Ishikawa (cell line): ENCODE data around the gene TMX1.

Experiments used
- CEBPB ChIP-seq: IDR thresholded peaks from 2 replicates; pipeline ENCODE4 v1.6.1; 2012
- CREB1 ChIP-seq: IDR thresholded peaks from 2 replicates; pipeline ENCODE4 v1.6.1; 2012; ENCODE audit warnings: low read depth
- EGR1 ChIP-seq: IDR thresholded peaks from 2 replicates; pipeline ENCODE4 v1.6.1; 2012
- EP300 ChIP-seq: IDR thresholded peaks from 2 replicates; pipeline ENCODE4 v1.6.1; 2012; ENCODE audit warnings: borderline replicate concordance
- FOXM1 ChIP-seq: IDR thresholded peaks from 2 replicates; pipeline ENCODE4 v1.6.1; 2012; ENCODE audit warnings: low read depth, borderline replicate concordance
- NFIC ChIP-seq: IDR thresholded peaks from 2 replicates; pipeline ENCODE4 v1.6.1; 2012
- RAD21 ChIP-seq: IDR thresholded peaks from 2 replicates; pipeline ENCODE4 v1.6.1; 2012; ENCODE audit warnings: low read depth
- TAF1 ChIP-seq: IDR thresholded peaks from 2 replicates; pipeline ENCODE4 v1.6.1; 2012; ENCODE audit warnings: low read depth, mild to moderate bottlenecking
- TCF12 ChIP-seq: IDR thresholded peaks from 2 replicates; pipeline ENCODE4 v1.6.1; 2012; ENCODE audit warnings: low read depth
- USF1 ChIP-seq: IDR thresholded peaks from 2 replicates; pipeline ENCODE4 v1.6.1; 2012
- YY1 ChIP-seq: IDR thresholded peaks from 2 replicates; pipeline ENCODE4 v1.6.1; 2012; ENCODE audit warnings: low read depth
- ZBTB7A ChIP-seq: IDR thresholded peaks from 2 replicates; pipeline ENCODE4 v1.6.1; 2012; ENCODE audit warnings: low read depth
- TF ChIP-seq, protein P1 (sequence below): IDR thresholded peaks from 2 replicates; pipeline ENCODE4 v1.6.1; 2012; ENCODE audit warnings: low read depth, mild to moderate bottlenecking
- TF ChIP-seq, protein P2 (sequence below): IDR thresholded peaks from 2 replicates; pipeline ENCODE4 v1.6.1; 2012

GRCh38 chr14:51305751-51306150 is 65.7 kb downstream of the TMX1 start:
- no peak for TF ChIP-seq TAF1
- TF ChIP-seq, protein P1, sequence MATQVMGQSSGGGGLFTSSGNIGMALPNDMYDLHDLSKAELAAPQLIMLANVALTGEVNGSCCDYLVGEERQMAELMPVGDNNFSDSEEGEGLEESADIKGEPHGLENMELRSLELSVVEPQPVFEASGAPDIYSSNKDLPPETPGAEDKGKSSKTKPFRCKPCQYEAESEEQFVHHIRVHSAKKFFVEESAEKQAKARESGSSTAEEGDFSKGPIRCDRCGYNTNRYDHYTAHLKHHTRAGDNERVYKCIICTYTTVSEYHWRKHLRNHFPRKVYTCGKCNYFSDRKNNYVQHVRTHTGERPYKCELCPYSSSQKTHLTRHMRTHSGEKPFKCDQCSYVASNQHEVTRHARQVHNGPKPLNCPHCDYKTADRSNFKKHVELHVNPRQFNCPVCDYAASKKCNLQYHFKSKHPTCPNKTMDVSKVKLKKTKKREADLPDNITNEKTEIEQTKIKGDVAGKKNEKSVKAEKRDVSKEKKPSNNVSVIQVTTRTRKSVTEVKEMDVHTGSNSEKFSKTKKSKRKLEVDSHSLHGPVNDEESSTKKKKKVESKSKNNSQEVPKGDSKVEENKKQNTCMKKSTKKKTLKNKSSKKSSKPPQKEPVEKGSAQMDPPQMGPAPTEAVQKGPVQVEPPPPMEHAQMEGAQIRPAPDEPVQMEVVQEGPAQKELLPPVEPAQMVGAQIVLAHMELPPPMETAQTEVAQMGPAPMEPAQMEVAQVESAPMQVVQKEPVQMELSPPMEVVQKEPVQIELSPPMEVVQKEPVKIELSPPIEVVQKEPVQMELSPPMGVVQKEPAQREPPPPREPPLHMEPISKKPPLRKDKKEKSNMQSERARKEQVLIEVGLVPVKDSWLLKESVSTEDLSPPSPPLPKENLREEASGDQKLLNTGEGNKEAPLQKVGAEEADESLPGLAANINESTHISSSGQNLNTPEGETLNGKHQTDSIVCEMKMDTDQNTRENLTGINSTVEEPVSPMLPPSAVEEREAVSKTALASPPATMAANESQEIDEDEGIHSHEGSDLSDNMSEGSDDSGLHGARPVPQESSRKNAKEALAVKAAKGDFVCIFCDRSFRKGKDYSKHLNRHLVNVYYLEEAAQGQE = no peak
- no peak for TF ChIP-seq EP300
- TF ChIP-seq FOXM1 = no peak
- TF ChIP-seq RAD21 = no peak
- TF ChIP-seq NFIC = no peak
- no peak for TF ChIP-seq CREB1
- TF ChIP-seq, protein P2, sequence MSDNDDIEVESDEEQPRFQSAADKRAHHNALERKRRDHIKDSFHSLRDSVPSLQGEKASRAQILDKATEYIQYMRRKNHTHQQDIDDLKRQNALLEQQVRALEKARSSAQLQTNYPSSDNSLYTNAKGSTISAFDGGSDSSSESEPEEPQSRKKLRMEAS = no peak
- no peak for TF ChIP-seq TCF12
- no peak for TF ChIP-seq USF1
- TF ChIP-seq ZBTB7A = no peak
- TF ChIP-seq YY1 = no peak
- no peak for TF ChIP-seq CEBPB
- no peak for TF ChIP-seq EGR1
